ENCODE results near the gene CRYL1. TPM values are rescaled to one million over a fixed set of nuclear protein-coding genes. Genes with fewer than 3 reads are reported as not detected.

CRYL1 gene
- total RNA-seq, 1 experiment from 2014 or later = 2.9 TPM

GRCh38 chr13:20492641-20493040, 33.0 kb downstream of the CRYL1 start:
- POLR2A ChIA-PET = interaction anchor here (1.3 kb wide), 1 partner anchor 16 kb away, joined by 4 read pairs; no protein-coding TSS in a partner anchor
- CTCF ChIA-PET = interaction anchor here (0.5 to 4.9 kb wide), 44 partner anchors 9 to 451 kb away, joined by 3 to 42 read pairs (median 3); partner anchors contain the start of genes CRYL1 and IL17D
- peak; percentile 62 for DNase-seq (ENCODE audit: low spot score)
- TF ChIP-seq NR2C2 (CRISPR knock-in tag; IDR thresholded peaks at IDR 0.05) (no peak), CTCF (IDR thresholded peaks at IDR 0.05) (peak; percentile 62)
- Mint-ChIP-seq H3K4me1 (peaks cover 6% of the 10 kb centered on the region; the same call in 1 of the 2 replicates), H3K36me3 (no peaks in the 10 kb centered on the region), H3K9me3 (no peaks in the 10 kb centered on the region), H3K27ac (no peak overlapping the region), H3K27me3 (ENCODE audit: low read depth) (no peaks in the 10 kb centered on the region), H3K4me3 (no peak overlapping the region)
- peak; percentile 72 for ATAC-seq

- no peak for DNase-seq (ENCODE audit: low spot score)
- no peak for ATAC-seq
- Mint-ChIP-seq H3K27me3 (ENCODE audit: low read depth) (no peaks in the 10 kb centered on the region), H3K27ac (no peak overlapping the region), H3K4me3 (no peak overlapping the region), H3K36me3 (no peaks in the 10 kb centered on the region), H3K4me1 (peaks cover 6% of the 10 kb centered on the region; the same call in 1 of the 2 replicates), H3K9me3 (no peaks in the 10 kb centered on the region)
- ChIA-PET CTCF (interaction anchor here (0.5 to 4.9 kb wide), 32 partner anchors 8 to 452 kb away, joined by 3 to 42 read pairs (median 4); partner anchors contain the start of gene IL17D), POLR2A (interaction anchor here (1.3 kb wide), 1 partner anchor 16 kb away, joined by 4 read pairs; no protein-coding TSS in a partner anchor)
- TF ChIP-seq PREB (CRISPR knock-in tag; IDR thresholded peaks at IDR 0.05; ENCODE audit: borderline replicate concordance) (no peak), SOX15 (CRISPR knock-in tag; IDR thresholded peaks at IDR 0.05) (no peak), ERG (CRISPR knock-in tag; IDR thresholded peaks at IDR 0.05) (no peak), MXD4 (CRISPR knock-in tag; IDR thresholded peaks at IDR 0.05; ENCODE audit: borderline replicate concordance) (no peak), ZNF512 (CRISPR knock-in tag; IDR thresholded peaks at IDR 0.05; ENCODE audit: borderline replicate concordance) (no peak)
Measured at GRCh38 chr13:20491926-20492435, 33.7 kb downstream of the CRYL1 start.

- CTCF ChIA-PET = interaction anchor here (1.1 to 1.4 kb wide), 2 partner anchors 292 to 300 kb away, joined by 3 to 6 read pairs; no protein-coding TSS in a partner anchor
- Mint-ChIP-seq H3K4me1 (peaks cover 2% of the 10 kb centered on the region; the same call in 1 of the 2 replicates), H3K4me3 (no peak overlapping the region)
- no peak for TF ChIP-seq ATF2 (CRISPR knock-in tag; IDR thresholded peaks at IDR 0.05; ENCODE audit: borderline replicate concordance, low read depth)
- no peak for TF ChIP-seq ZNF317 (CRISPR knock-in tag; IDR thresholded peaks at IDR 0.05; ENCODE audit: borderline replicate concordance, low read depth)
- no peak for TF ChIP-seq RELA (CRISPR knock-in tag; IDR thresholded peaks at IDR 0.05; ENCODE audit: borderline replicate concordance)
- no peak for TF ChIP-seq ZSCAN18 (CRISPR knock-in tag; IDR thresholded peaks at IDR 0.05)
- no peak for TF ChIP-seq ZNF416 (CRISPR knock-in tag; IDR thresholded peaks at IDR 0.05)
- TF ChIP-seq PREB (CRISPR knock-in tag; IDR thresholded peaks at IDR 0.05; ENCODE audit: borderline replicate concordance) = no peak
- no peak for TF ChIP-seq IRF1 (CRISPR knock-in tag; IDR thresholded peaks at IDR 0.05)
Measured at GRCh38 chr13:20489185-20489820, 36.4 kb downstream of the CRYL1 start.

More at GRCh38 chr13:20489185-20489820, 36.4 kb downstream of the CRYL1 start:
- POLR2A ChIA-PET = no interaction called here
- H3K36me3 Mint-ChIP-seq = no peaks in the 10 kb centered on the region
- no peak for DNase-seq (ENCODE audit: low spot score)
- H3K27ac Mint-ChIP-seq = no peak overlapping the region
- no peaks in the 10 kb centered on the region for H3K27me3 Mint-ChIP-seq (ENCODE audit: low read depth)
- no peak for ATAC-seq
- no peaks in the 10 kb centered on the region for H3K9me3 Mint-ChIP-seq

All from WTC11 (cell line).